HFF-Myc (cell line): Measurements from ENCODE around the gene LNPEP.

Source experiments
- DNase-seq: peaks from one replicate; pipeline ENCODE4 v3.0.0-alpha.2; 2011; ENCODE audit warnings: low read depth; ENCODE audit errors: extremely low read depth
- H3K4me3 ChIP-seq: replicated peaks from 2 replicates; pipeline ENCODE4 v1.5.1; 2011; ENCODE audit warnings: low read depth, mild to moderate bottlenecking, control low read depth, low read length
- TF ChIP-seq, protein P1 (sequence below): IDR thresholded peaks from 2 replicates; pipeline ENCODE4 v1.5.1; 2012; ENCODE audit warnings: mild to moderate bottlenecking, low read depth, low read length, control low read depth; ENCODE audit errors: missing control alignments

LNPEP gene

DNA sequence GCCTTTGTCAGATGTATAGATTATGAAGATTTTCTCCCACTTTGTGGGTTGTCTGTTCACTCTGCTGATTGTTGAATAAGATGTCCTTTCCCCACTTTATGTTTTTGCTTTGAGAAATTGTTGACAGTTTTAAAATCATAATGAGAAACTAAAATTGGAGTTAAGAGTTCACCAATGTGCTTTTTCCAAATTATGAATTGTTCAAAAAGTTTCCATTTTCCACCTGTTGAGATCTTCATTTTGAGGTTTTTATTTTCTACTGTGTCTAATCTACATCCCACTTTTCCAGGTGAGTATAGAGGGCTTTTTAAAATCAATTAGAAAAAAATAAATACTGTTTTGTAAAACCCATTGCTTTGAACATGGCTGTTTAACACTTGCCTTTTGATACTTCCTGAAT lies 55.8 kb downstream of the LNPEP start:
- DNase-seq = no peak
- TF ChIP-seq, protein P1, sequence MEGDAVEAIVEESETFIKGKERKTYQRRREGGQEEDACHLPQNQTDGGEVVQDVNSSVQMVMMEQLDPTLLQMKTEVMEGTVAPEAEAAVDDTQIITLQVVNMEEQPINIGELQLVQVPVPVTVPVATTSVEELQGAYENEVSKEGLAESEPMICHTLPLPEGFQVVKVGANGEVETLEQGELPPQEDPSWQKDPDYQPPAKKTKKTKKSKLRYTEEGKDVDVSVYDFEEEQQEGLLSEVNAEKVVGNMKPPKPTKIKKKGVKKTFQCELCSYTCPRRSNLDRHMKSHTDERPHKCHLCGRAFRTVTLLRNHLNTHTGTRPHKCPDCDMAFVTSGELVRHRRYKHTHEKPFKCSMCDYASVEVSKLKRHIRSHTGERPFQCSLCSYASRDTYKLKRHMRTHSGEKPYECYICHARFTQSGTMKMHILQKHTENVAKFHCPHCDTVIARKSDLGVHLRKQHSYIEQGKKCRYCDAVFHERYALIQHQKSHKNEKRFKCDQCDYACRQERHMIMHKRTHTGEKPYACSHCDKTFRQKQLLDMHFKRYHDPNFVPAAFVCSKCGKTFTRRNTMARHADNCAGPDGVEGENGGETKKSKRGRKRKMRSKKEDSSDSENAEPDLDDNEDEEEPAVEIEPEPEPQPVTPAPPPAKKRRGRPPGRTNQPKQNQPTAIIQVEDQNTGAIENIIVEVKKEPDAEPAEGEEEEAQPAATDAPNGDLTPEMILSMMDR = no peak

DNA sequence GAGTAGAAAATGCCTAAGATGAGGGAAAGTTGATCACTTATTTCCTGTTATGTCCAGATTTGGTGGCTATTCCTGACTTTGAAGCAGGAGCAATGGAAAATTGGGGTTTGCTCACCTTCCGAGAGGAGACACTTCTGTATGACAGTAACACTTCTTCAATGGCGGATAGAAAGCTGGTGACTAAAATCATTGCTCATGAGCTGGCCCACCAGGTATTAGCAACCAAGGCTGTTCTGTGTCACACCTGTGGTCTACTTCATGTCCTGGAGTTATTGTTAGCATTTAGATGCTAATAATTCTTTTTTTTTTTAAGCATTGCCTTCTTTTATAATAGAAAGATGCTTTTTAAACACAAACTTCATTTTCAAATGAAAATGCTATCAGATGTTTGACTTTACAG lies 57.9 kb downstream of the LNPEP start:
- DNase-seq = no peak
- H3K4me3 ChIP-seq = no peak overlapping the region
- TF ChIP-seq, protein P1 = no peak

More for the DNA sequence above, 55.8 kb downstream of the LNPEP start:
- no peak overlapping the region for H3K4me3 ChIP-seq

DNA sequence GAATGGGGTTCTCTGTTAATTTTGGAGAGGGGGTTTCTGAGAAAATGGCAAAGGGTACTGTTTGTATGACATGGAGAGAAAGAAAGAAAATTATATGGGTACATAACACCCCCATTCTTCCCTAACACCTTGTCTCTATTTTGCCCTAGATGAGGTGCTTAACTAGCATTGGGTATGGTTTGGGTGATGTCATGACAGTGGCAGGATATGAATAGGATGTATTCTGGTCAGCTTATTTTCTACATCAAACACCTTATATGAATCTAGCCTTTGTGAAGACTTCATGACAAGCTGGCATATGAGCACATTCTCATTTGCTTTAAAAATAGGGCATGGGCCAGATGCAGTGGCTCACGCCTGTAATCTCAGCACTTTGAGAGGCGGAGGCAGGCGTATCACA lies 58.6 kb downstream of the LNPEP start:
- TF ChIP-seq, protein P1 = no peak
- no peak for DNase-seq
- H3K4me3 ChIP-seq = no peak overlapping the region

DNA sequence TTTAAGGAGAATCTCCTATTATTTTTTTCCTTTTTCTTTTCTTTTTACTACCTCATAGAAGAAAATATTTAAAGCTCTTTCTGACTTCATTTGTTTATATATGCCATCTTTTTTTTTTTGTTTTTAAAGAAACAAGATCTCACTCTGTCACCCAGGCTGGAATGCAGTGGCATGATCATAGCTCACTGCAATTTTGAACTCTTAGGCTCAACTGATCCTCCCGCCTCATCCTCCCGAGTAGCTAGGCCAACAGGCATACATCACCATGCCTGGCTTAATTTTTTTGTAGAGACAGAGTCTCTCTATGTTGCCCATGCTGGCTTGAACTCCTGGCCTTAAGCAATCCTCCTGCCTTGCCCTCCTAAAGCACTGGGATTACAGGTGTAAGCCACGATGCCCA lies 59.5 kb downstream of the LNPEP start:
- no peak overlapping the region for H3K4me3 ChIP-seq
- no peak for DNase-seq
- TF ChIP-seq, protein P1 = no peak

DNA sequence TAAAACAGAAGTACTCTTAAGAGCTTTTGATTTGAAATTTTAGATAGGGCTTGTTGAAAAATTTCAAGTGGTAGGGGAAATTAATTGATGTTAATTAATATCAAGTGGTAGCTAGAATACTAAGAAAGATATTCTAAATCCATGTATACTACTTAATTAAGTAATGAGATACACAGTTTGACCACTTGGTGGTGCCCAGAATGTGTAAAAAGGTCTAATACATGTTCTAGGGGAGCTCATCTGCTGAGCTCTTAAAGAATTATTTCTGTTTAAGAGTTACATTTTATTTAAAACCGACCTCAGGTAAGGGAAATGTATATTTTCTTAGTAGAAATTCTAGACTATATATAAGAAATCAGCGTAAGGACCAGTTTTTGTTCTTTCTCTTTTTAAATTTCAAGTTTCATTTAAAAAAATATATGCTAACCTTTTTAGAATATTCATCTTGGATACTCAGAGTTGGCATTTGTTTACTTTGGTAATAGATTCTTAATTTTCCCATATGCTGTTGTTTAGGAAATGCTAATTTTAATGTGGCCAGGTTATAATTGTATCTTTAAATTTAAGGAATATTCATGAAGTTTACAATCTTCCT lies 61.5 kb downstream of the LNPEP start:
- no peak for DNase-seq
- H3K4me3 ChIP-seq = no peak overlapping the region
- TF ChIP-seq, protein P1 = peak; percentile 26

DNA sequence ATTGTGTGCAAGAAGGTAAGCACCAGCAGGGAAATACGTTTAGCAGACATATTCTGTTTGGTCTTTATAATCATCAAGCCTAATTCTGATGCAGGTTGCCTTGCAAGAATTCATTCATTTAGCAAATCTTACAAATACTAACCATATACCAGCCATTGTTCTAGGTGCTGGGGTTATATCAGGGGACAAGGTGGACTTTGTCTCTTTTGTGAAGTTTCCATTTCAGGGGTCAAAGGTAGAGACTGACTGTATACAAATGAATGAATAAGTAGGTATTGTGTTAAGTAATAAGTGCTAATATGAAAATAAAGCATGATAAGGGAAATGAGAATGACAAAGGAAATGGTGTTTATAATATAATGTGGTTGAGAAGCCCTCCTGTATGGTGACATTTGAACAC lies 64.0 kb downstream of the LNPEP start:
- TF ChIP-seq, protein P1 = no peak
- no peak overlapping the region for H3K4me3 ChIP-seq
- no peak for DNase-seq

DNA sequence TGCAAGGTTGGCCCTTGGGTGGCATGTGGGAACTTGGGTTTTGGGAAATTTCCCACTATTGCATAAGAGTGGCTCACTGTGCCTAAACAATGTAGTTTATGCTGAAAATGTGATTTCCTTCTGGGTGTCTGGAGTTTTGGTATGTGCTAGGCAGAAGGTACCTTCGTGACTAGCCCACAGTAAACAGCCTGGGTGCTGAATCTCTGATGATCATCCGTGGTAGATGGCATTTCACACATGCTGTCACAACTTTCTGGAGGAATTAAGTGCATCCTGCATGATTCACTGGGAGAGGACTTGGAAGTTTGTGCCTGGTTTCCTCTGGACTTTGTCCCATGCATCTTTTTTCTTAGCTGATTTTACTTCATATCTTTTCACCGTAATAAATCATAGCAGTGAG lies 64.5 kb downstream of the LNPEP start:
- TF ChIP-seq, protein P1 = no peak
- H3K4me3 ChIP-seq = no peak overlapping the region
- DNase-seq = no peak
